Stimulated activated CD8-positive, alpha-beta memory T cell treated with anti-CD3 and anti-CD28 coated beads, Interleukin-12 subunit alpha, Interleukin-12 subunit beta, amount 100 ng/mL, for 24 hours (primary cell): ENCODE data around the gene SPEF2.
"Not testable (repeated sequence)": the region's sequence is repeated elsewhere in the genome, so short reads cannot be mapped to it uniquely, and the experiment has no call there.

Source experiments
- DNase-seq: peaks from one replicate; pipeline ENCODE4 v3.0.0-alpha.2; 2020; ENCODE audit errors: extremely low read depth

Gene SPEF2

DNA sequence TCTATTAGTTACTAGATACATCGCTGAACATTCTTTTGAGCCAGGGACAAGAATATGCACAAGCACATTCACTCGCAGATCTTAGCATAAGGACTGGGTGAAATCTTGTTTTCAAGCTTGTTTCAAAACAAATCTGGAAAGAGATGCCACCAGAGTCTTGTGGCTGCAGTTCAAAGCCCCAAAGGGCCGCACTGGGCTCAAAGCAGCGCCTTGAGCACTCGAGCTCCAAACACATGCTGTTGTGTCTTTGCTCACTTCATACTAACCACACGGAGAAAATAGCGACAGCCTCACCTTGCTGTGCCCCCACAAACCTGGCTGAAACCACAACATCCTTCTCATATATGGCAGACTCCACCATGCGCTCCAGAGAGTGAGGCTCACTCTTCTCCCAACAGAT is 204.8 kb downstream of the SPEF2 start:
- DNase-seq = no peak

DNA sequence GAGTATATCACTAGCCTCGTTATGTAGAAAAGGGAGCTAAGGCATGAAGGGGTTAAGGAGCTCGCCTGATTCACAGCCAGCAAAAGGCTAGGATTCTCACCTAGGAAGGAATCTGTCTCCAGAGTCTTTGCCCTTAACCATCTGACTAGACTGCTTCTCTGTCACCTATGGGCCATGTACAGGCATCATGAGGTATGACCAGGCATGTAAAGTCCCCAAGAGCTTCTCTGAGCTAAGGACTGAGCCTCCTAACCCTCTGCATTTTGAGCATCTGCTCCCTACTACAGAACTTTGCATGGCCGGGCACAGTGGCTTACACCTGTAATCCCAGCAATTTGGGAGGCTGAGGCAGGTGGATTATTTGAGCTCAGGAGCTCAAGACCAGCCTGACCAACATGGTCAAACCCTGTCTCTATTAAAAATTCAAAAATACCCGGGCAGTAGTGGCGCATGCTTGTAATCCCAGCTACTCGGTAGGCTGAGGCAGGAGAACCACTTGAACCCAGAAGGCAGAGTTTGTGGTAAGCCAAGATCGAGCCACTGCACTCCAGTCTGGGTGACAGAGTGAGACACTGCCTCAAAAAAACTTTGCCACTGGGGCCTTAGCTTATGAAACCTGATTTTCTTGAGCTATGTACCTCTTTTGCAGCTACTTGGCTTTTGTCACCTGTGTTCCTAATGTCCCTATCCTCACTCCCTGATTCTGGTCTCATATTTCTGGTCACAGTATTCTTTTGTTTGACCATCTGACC is 205.9 kb downstream of the SPEF2 start:
- DNase-seq = no peak

DNA sequence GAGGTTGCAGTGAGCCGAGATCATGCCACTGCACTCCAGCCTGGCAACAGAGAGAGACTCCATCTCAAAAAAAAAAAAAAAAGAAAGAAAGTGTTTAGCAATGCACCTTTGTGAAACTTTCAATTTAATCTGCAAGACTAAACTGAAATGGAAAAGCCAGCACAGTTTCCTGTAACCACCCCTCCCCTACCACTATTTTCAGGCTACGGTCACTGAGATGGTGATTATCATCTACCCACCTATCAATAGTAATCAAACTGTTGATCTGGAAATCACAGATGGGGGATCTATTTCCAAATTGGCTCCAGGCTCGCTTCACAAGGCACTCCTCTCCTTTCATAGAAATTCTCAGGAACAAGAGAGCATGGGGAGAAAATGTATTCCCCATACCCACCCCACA is 208.4 kb downstream of the SPEF2 start:
- DNase-seq = no peak

DNA sequence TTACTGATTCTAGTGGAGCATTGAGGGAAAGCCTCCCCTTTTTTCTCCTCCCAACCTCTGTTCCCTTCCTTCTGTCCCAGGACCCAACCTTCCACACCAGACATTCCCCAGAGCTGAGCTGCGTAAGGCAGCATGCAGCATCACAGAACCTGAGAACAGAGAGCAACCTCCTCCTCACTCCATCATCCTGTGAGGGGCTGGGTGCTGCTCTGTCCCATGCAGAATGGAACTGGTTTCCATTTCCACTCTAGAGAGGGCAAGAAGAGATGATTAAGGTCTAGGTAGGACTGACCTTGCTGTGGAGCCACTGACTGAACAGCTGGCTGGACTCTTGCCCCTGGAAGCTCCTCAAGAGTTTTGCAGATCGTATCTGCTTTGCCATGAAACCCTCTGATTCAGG is 208.9 kb downstream of the SPEF2 start:
- DNase-seq = no peak

DNA sequence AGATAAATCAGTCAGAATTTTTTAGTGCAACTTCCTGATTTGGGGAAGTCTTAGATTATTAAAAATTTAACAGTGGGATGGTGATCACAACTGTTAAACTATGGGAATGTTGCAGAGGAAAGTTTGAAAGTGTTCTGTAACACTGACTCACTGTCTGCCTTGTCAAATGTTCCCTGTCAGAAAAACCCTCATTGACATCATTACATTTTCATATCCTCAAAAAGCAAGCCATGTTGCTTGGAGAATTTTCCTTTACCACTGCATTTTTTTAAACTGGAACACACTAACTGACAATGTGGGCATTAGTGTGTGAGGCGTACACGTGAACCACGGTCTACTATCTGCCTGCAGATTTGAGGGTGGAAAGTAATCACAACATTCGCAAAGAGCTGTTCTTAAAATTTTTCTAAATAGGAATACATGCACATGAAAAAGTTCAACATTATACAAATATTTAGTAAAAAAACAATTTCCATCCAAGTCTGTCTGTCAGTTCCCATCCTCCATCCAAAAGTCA is 210.5 kb downstream of the SPEF2 start:
- no peak for DNase-seq

DNA sequence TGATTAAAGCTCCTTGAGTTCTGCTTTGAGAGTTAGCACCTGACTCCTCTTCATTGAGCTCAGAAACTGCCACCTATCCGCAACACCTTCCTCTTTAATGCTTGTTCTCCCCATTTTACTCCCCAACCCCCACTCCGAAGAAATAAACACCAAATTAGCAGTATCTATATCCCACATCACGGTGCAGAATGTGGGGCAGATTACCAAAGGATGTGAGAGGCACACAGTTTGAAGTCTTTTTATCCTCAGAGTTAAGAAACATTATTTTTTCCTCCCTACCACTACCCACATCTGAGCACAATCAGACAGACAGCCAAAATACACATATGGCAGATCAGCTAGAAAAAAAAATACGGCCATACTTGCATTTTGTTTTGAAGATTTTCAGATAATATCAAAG is 212.9 kb downstream of the SPEF2 start:
- no peak for DNase-seq

DNA sequence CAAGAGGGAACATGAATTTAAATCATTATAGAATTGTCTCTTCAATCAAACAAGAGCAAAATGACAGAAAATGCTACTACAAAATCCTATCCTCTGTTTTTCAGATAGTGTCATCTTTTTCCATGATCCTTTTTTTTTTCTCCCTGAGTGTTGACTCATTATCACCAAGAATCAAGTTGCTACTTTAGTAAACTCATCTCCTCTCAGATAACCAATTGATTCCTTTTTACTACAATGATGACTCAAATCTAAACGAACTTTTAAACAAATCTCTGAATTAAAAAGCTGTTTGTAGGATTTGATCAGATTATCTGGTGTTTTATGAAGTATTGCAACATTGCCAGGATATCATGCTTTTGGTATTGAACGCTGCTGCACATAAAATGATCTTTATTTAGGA is 215.1 kb downstream of the SPEF2 start:
- no peak for DNase-seq

DNA sequence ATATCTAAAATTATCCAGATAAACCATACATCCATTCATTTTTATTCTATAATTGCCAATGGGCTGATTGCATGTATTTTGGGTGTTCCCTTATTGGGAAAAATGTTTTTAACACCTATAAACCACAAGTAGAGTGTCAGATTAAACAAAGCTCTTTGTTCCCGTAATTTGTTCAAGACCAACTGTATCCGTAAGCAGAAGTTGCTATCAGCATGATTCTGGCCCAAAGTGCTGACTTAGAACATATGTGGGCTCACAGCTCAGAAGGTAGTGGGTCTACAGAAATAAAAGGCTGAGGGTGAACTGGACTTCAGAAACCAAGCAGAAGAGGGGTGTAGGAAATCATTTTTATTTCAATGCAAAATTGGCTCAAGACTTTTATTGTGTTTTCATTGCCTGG is 215.6 kb downstream of the SPEF2 start:
- DNase-seq = no peak

DNA sequence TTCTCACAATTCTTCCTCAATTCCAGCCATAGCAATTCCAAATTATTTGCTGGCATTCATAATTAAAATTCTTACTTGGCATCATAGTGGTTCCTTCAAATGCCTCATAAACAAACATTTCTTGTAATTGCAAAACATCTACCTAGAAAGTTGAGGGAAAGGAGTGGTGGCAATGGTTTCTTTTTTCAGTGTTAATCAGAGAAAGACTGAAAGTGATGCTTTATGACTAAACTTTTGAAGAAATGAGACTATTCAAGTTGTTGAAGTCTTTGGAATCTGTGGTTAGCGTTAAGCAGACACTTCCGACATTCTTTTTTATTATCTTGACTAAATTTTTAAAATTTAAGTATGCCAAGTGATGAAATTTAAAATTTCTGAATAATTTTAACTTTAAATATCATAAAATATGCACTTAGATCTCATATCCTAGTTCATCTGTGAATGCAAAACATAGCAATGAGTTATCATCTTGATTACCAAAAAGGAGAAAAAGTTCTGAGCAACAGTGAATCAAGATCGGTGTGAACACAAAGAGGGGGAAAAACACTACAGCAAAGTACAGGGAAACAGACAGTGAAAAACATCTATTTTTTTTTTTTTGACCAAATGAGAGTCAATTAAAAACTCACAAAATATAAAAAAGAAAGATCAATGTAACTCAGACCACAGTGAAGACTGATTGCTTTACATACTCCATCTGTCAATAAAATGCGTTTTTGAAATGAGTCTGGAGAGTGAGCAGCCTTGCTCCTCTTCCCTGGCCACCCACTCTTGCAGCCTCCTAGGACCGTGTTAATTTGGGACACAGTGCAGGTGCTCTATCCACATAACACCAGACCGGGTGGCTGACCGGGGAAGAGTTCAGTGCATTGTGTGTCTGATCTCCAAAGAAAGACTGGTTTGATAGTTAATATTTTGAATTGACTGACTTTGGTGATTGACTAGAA is 218.4 kb downstream of the SPEF2 start:
- DNase-seq = no peak

DNA sequence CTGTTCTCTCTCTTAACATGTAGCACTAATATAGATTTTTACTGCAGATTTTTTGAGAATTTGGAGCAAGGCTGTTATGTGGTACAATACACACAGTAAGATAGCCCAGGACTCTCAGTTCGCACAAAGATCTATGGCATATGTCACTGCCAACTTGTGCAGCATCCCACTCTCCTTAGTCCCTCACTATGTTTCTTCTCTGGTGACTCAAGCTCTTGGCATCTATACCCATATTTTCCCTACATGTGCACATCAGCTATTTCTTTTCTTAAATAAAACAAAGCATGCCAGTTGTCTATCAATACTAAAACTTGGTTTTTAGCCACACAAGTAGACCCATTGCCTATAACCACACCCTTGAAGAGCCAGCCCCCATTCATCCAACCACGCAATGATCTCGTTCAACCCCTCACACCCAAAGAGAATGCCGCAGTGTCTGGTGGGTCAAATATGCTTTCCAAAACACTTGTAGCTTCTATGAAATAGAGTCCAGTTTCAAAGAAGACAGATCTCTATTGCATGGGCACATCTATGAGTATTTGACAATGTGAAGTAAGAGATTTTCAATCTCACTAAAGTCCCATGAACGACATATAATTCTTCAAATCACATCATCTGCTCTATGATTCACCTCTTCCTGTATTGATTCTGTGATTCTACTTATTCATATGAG is 220.8 kb downstream of the SPEF2 start:
- DNase-seq = no peak

DNA sequence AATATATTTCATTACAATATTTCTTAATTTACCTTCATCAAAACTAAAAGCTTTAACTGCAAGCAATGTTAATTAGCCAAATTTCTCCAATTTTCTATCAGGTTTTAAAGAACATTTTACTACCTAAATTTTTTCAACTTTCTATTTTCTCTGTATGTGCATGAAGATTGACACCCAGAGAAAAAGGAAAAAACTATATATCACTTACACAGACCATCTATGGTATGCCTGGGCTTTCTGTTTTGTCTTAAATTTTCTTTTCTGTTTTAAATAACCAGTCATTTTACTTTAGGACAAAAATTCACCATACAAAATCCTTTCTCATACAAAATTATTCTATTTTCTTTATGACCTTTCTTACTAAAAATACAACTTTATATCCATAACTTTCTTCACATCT is 225.2 kb downstream of the SPEF2 start:
- no peak for DNase-seq

DNA sequence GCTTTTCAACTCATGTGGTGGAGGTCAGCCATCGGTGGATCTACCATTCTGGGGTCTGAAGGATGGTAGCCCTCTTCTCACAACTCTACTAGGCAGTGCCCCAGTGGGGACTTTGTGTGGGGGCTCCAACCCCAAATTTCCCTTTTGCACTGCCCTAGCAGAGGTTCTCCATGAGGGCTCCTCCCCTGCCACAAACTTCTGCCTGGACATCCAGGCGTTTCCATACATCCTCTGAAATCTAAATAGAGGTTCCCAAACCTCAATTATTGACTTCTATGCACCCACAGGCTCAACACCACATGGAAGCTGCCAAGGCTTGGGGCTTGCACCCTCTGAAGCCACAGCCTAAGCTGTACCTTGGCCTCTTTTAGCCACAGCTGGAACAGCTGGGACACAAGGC is 227.8 kb downstream of the SPEF2 start:
- not testable (repeated sequence) for DNase-seq

DNA sequence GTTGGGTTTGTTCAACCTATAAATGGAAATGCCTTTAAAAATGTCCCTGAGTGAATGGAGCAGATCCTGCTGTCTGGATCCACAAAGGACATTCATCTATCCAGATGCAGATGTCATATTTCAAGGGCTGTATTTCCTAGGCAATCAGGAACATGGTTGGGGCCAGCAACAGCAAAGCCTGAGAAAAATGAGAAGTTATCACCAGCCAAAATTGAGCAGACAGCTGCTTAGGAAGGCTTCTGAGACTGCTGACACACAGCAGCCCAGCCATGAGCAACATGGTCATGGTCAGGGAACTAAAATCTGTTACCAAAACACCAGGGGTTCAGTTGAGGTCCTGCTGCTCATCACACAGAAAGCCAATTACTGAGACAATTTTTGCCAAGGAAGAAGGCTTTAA is 229.8 kb downstream of the SPEF2 start:
- no peak for DNase-seq

DNA sequence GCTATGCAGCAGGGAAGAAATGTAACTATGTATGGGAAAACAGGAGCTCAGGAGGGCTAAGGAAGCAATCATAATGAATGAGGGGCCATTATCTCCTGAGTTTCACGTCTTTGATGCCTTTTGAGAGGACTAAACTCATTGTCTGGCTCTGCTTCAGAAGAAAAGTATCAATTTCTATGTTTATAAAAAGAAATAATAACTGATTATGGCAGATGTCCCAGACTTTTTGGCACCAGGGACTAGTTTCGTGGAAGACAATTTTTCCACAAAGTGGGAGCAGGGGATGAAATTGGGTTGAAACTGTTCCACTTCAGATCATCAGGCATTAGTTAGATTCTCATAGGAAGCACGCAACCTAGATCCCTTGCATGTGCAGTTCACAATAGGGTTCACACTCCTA is 230.3 kb downstream of the SPEF2 start:
- DNase-seq = no peak

DNA sequence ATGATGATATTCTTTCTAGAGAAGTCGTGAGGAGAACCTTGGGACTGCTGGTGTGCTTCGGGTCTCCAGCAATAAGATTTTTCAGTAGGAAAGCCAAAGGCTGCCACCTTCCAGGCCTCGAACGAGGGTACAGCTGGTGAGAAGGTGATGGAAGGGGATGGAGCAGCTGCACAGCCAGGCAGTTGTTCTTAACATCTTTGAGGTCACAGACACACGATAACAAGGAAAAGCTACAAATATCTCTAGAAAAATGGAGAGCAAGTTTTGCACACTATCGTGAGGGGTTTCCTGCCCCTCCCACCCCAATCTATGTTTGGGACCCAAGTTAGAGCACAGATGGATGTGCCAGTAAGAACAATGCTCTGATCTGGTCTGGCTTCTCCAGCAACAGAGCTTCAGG is 232.2 kb downstream of the SPEF2 start:
- no peak for DNase-seq

DNA sequence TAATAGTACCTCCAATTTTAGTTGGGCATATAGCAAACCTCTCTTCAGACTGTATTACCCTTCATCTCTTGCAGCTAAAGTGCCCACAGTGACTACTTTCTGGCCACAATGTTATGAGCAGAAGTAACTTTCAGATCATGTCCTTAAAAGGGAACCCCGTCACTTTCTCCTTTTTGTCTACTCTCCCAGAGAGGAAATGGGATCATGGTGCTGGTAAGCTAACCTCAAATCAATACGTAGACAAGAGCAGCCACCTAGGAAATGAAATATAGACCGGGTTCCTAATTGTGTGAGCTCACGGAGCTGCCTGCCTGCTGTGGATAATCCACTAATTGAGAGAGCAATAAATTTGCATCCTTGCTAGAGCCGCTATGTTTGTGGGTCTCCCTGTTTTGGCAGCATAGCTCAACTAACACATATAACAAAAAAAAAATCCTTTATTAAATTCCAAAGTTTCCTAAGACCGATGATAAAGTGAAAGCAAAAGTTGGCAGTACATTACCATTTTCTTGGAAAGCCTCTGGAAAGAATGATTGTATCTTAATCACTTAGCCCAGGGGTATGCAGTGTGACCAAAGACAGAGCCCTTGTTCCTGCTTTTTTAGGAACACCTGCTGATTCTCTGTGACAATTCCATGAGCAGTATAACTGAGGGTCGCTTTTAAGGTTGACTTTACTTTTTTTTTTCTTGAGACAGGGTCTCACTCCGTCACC is 233.5 kb downstream of the SPEF2 start:
- DNase-seq = no peak

DNA sequence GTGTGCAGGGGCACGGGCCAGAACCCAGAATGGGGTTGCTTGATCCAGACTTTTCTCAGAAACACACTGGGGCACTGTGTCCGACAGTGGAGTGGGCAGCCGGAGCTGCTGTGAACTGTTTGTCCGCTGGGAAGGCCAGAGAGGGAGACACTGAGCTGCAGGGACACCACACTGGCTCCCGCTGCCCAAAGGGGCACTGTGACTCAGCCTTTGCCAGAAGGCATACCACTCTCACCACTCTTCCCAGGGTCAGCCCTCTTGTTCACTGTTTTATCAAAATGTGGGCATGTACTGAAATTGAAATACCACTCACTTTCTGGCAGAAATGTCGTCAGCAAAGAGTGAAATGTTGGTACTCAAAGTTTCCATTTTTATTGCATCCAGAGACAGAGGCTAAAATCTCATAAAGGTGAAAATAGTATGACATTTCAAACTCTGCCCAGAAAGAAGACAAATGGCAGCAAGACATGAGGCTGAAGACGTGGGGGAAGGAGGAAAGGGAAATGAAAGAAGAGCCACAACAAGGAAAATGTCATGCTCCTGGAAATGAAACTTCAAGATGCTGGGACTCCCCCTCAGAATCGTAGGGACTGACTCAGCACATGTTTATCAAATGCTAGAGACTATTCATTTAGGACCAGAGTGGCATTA is 234.5 kb downstream of the SPEF2 start:
- no peak for DNase-seq

DNA sequence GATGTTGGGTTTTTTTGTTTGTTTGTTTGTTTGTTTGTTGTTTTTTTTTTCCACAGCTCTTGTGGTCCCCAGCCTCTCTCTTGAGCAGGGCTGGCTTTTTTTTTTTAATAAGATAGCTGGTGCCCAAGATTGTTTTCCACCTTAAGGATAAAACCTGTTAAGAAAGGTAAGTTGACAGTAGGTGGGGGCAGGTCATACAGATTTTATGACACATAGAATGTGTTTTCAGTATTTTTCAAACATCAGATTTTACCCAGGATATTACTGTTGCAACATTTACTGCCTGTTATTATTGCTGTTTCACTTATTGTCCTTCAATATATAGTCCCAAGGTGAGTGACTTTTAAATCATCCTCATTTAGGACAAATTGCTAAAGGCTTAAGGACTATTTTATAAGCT is 235.1 kb downstream of the SPEF2 start:
- DNase-seq = no peak

DNA sequence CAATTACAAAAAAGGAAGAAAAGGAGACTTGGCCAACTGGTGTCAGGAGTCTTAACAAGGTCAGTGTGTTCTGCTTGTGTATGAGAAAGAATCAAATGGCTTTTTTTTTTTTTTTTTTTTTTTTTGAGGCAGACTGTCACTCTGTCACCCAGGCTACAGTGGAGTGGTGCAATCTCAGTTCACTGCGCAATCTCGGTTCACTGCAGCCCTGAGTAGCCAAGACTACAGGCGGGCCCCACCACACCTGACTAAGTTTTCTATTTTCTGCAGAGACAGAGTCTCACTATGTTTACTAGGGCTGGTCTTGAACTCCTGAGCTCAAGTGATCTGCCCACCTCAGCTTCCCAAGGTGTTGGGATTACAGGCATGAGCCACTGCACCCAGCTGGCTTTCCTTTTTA is 236.0 kb downstream of the SPEF2 start:
- DNase-seq = no peak

DNA sequence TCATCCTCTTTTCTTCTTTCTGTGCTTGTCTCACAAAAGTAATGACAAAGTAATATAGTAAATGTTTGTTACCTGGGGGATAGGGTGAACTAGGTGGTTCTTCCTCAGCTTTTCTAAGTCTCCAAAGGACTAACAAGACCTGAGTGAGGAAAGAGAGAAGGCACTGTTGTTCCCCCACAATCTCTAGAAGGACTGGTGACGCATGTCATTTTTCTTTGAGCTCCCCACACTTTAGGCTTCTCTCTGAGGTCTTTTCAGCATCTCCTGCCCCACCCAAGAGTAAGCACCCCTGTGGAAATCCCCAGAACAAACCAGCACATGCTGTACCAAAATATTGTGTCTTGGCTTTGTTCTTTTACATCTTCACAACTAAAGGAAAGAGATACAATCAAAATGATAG is 236.6 kb downstream of the SPEF2 start:
- no peak for DNase-seq

DNA sequence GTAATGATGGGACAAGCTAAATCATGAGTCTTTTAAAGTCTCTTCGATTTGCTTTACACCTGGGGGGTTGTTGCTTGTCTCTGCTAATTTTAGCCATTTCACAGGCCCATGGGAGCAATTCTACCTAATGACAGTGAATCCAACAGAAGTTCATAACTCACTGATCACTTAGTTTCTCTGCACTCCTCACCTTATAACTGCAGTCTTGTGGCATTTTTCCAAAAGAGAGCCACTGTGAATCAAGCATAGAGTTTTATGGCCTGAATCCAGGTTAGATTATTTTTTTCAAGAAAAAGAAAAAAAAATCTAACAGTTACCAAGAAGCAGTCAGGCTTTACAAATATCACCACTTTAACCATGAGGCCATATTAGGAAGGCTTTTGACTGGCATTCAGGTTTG is 237.5 kb downstream of the SPEF2 start:
- DNase-seq = no peak
